Measurements from ENCODE around the gene PEX12.

GRCh38 chr17:35596530-35597233, 18.3 kb upstream of the PEX12 start:
- TF ChIP-seq CTCF (IDR thresholded peaks at IDR 0.05) (no peak), POLR2A (IDR thresholded peaks at IDR 0.05) (no peak)

Measured in adrenal gland (tissue), 5 donors.